Measurements from ENCODE around the gene FCN1. TPM values are rescaled to one million over a fixed set of nuclear protein-coding genes. Genes with fewer than 3 reads are reported as not detected.

Gene FCN1
- total and polyA plus RNA-seq, 9 of the 15 experiments (the other 6 are each of a cell fraction or from before 2014, with no cell fraction given): not detected

DNA sequence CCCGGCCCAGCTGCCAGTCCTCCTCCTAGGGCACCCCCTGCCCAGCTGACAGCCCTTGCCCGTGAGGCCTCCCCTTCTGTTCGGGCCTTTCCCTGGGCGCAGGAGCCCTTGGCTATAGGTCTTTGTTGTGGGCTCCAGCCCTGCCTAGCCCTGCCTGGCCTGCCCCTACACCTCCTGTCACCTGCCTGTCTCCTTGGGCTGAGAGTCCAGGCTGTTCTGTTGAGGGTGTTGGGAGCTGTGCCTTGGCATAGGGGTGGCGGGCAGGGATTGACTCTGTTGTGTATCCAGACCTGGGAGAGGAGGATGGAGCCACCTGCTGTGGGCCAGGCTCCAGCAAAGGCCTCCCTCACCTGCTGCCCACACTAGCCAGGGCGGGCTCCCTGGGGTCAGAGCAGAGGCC is 25.5 kb downstream of the FCN1 start:
- Histone ChIP-seq H3K36me3 (ENCODE audit: control insufficient read depth, insufficient read depth, low read length) (no peaks in the 10 kb centered on the region), H3K4me3 (no peak overlapping the region), H3K27ac (ENCODE audit: extremely low read depth, low read depth, low read length) (no peak overlapping the region), H4K20me1 (replicated peaks; ENCODE audit: control insufficient read depth, insufficient read depth, low read length) (0 out of 2 replicates have a peak, but pooled peaks cover 3% of the 10 kb centered on the region), H3K9me3 (replicated peaks; ENCODE audit: control insufficient read depth, insufficient read depth, low read depth, low read length) (no peaks in the 10 kb centered on the region), H3K27me3 (ENCODE audit: control insufficient read depth in 2 of 2, insufficient read depth in 2 of 2, low read length in 2 of 2) (peaks cover 9 to 30% of the 10 kb centered on the region in 2 experiments; a peak in 3 of 5 replicates), H3K79me2 (ENCODE audit: control insufficient read depth, insufficient read depth, low read length) (no peaks in the 10 kb centered on the region), H3K9ac (ENCODE audit: insufficient read depth in 1 of 2, low read depth in 2 of 2, low read length in 2 of 2) (no peak overlapping the region), H3K9me1 (ENCODE audit: control insufficient read depth, insufficient read depth, low read length) (no peaks in the 10 kb centered on the region), H3K4me1 (replicated peaks in 1 of 2; ENCODE audit: control insufficient read depth in 2 of 2, insufficient read depth in 2 of 2, low read length in 2 of 2) (no peaks in the 10 kb centered on the region), H2AFZ (ENCODE audit: low read depth, low read length) (no peak overlapping the region), H3K4me2 (ENCODE audit: insufficient read depth, low read length) (no peak overlapping the region)
- 0% methylated on average over 6 of the region's 6 CpGs for WGBS (ENCODE audit: insufficient coverage, low coverage, missing lambda C conversion rate)
- in situ Hi-C loops (cut with MboI): no loop called here
- FAIRE-seq (no peak), ATAC-seq (no peak), DNase-seq (ENCODE audit: extremely low read depth in 1 of 4, low spot score in 3 of 4) (no peak)
- TF ChIP-seq ZNF263 (CRISPR knock-in tag; IDR thresholded peaks at IDR 0.05; ENCODE audit: borderline replicate concordance) (no peak), XRCC5 (IDR thresholded peaks at IDR 0.05; ENCODE audit: low read depth, low read length) (no peak), CBFA2T2 (conservative IDR thresholded peaks at IDR 0.05) (no peak), ZNF347 (CRISPR knock-in tag; IDR thresholded peaks at IDR 0.05; ENCODE audit: low read depth) (no peak), ZEB2 (IDR thresholded peaks at IDR 0.05) (no peak)
- TF ChIP-seq, protein P1, sequence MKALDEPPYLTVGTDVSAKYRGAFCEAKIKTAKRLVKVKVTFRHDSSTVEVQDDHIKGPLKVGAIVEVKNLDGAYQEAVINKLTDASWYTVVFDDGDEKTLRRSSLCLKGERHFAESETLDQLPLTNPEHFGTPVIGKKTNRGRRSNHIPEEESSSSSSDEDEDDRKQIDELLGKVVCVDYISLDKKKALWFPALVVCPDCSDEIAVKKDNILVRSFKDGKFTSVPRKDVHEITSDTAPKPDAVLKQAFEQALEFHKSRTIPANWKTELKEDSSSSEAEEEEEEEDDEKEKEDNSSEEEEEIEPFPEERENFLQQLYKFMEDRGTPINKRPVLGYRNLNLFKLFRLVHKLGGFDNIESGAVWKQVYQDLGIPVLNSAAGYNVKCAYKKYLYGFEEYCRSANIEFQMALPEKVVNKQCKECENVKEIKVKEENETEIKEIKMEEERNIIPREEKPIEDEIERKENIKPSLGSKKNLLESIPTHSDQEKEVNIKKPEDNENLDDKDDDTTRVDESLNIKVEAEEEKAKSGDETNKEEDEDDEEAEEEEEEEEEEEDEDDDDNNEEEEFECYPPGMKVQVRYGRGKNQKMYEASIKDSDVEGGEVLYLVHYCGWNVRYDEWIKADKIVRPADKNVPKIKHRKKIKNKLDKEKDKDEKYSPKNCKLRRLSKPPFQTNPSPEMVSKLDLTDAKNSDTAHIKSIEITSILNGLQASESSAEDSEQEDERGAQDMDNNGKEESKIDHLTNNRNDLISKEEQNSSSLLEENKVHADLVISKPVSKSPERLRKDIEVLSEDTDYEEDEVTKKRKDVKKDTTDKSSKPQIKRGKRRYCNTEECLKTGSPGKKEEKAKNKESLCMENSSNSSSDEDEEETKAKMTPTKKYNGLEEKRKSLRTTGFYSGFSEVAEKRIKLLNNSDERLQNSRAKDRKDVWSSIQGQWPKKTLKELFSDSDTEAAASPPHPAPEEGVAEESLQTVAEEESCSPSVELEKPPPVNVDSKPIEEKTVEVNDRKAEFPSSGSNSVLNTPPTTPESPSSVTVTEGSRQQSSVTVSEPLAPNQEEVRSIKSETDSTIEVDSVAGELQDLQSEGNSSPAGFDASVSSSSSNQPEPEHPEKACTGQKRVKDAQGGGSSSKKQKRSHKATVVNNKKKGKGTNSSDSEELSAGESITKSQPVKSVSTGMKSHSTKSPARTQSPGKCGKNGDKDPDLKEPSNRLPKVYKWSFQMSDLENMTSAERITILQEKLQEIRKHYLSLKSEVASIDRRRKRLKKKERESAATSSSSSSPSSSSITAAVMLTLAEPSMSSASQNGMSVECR (CRISPR knock-in tag; IDR thresholded peaks at IDR 0.05): no peak
- TF ChIP-seq, protein P2, sequence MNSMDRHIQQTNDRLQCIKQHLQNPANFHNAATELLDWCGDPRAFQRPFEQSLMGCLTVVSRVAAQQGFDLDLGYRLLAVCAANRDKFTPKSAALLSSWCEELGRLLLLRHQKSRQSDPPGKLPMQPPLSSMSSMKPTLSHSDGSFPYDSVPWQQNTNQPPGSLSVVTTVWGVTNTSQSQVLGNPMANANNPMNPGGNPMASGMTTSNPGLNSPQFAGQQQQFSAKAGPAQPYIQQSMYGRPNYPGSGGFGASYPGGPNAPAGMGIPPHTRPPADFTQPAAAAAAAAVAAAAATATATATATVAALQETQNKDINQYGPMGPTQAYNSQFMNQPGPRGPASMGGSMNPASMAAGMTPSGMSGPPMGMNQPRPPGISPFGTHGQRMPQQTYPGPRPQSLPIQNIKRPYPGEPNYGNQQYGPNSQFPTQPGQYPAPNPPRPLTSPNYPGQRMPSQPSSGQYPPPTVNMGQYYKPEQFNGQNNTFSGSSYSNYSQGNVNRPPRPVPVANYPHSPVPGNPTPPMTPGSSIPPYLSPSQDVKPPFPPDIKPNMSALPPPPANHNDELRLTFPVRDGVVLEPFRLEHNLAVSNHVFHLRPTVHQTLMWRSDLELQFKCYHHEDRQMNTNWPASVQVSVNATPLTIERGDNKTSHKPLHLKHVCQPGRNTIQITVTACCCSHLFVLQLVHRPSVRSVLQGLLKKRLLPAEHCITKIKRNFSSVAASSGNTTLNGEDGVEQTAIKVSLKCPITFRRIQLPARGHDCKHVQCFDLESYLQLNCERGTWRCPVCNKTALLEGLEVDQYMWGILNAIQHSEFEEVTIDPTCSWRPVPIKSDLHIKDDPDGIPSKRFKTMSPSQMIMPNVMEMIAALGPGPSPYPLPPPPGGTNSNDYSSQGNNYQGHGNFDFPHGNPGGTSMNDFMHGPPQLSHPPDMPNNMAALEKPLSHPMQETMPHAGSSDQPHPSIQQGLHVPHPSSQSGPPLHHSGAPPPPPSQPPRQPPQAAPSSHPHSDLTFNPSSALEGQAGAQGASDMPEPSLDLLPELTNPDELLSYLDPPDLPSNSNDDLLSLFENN (IDR thresholded peaks at IDR 0.05; ENCODE audit: low read depth in 2 of 2, low read length in 2 of 2): no peak
- TF ChIP-seq, protein P3, sequence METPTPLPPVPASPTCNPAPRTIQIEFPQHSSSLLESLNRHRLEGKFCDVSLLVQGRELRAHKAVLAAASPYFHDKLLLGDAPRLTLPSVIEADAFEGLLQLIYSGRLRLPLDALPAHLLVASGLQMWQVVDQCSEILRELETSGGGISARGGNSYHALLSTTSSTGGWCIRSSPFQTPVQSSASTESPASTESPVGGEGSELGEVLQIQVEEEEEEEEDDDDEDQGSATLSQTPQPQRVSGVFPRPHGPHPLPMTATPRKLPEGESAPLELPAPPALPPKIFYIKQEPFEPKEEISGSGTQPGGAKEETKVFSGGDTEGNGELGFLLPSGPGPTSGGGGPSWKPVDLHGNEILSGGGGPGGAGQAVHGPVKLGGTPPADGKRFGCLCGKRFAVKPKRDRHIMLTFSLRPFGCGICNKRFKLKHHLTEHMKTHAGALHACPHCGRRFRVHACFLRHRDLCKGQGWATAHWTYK (CRISPR knock-in tag; IDR thresholded peaks at IDR 0.05): no peak
- ChIA-PET POLR2A (no interaction called here), CTCF (ENCODE audit: low intra/inter-chr PET ratio) (no interaction called here)
- intact Hi-C loops (cut with micrococcal nuclease): no loop called here
- no TSS peak for BruUV-seq (replicated peaks)
